ENCODE measurements around the gene UBXN10.

Gene UBXN10, protein sequence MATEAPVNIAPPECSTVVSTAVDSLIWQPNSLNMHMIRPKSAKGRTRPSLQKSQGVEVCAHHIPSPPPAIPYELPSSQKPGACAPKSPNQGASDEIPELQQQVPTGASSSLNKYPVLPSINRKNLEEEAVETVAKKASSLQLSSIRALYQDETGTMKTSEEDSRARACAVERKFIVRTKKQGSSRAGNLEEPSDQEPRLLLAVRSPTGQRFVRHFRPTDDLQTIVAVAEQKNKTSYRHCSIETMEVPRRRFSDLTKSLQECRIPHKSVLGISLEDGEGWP

DNA sequence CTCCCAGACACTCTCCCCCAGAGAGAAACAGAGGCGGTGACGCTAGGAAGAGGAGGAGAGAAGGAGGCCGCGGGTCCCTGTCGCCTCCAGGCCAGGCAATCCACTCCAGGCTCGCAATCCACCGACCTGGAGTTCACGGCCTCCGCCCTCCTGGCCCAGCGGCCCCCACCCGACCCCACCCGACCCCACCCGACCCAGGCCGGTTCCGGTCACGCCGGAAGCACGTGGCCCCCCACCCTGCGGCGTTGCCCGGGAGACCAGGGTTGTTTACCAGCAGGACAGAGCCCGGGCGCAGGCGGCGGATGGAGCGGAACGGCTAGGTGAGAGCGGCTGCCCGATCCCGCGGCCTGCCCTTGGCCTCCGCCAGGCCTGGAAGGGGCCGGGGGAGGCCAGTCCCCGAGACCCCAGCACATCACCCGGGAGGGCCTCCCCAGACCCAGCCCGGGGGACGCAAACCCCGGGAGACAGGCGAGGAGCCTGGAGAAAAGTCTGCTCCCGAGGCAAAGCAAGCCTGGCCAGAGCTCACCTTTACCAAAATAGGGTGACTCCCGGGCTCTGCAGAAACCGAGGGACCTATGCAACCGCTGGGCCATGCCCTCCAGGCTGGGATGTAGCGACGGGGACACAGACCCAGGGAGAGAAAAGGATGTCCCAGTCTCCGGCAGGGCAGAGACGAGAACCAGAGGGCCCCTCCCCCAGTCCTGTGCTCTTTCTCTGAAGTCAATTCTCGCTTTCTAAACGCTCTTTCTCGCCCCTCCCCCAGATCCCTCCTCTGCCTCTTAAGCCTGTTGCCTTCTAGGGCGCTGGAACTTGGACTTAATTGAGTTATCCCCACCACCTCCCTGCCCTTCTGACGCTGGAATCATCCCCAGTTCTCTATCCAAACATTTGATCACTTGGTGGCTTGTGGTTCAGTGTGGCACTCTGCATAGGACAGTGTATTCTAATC is at the start of gene UBXN10, which contains the start of gene PLA2G2C:
UBXN10 (plus strand) TSS at position 263 of the 949 bp plus-strand sequence. CDS start 4,466 bp downstream, outside the sequence.
PLA2G2C (minus strand) TSS at position 685 of the 949 bp plus-strand sequence. CDS start 9,155 bp downstream, outside the sequence.
- no peak within 1 kb of the TSS for H3K4me3 ChIP-seq (ENCODE audit: low read depth, low read length)
- no peak for TF ChIP-seq CTCF (IDR thresholded peaks at IDR 0.05; ENCODE audit: insufficient read depth, low read depth, low read length, missing control alignments)
- DNase-seq (ENCODE audit: low read depth): peak; percentile 49

DNA sequence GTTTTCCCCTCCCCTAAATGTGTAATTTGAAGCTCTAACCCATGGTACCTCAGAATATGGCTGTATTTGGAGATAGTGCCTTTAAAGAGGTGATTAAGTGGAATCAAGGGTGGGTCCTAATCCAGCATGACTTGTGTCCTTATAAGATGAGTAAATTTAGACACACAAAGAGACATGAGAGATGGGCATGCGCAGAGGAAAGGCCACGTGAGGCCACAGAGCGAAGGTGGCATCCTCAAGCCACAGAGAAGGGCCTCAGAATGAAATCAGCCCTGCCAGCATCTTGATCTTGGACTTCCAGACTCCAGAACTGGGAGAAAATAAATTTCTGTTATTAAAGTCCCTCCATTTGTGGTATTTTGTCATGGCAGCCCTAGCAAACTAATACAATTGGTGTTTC is 49.6 kb upstream of the UBXN10 start:
- H3K4me3 ChIP-seq (ENCODE audit: low read depth, low read length): no peak overlapping the region
- no peak for TF ChIP-seq CTCF (IDR thresholded peaks at IDR 0.05; ENCODE audit: insufficient read depth, low read depth, low read length, missing control alignments)
- DNase-seq (ENCODE audit: low read depth): no peak

- TF ChIP-seq CTCF (IDR thresholded peaks at IDR 0.05; ENCODE audit: insufficient read depth, low read depth, low read length, missing control alignments): no peak
- DNase-seq (ENCODE audit: low read depth): no peak
- H3K4me3 ChIP-seq (ENCODE audit: low read depth, low read length): no peak overlapping the region
Observed at GRCh38 chr1:20137055-20137454, 48.8 kb upstream of the UBXN10 start.

DNA sequence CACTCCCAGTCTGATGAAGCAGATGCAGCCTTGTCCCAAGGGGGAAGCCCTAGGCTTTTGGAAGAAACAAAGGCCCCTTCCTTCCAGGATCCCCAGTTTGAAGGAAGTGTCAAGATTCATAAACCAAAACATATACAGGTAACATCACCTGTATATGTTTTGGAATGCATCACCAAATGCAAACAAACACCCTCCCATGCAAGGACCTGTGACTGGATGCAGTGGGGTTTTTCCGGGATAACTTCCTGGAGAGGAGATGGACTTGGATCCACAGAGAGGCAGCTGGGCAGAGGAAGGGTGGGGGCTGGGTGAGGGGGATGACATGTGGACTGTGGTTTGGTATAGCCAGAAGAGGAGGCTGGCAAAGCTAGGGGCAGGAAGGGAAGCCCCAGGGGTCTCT is 48.3 kb upstream of the UBXN10 start:
- no peak for DNase-seq (ENCODE audit: low read depth)
- H3K4me3 ChIP-seq (ENCODE audit: low read depth, low read length): no peak overlapping the region
- no peak for TF ChIP-seq CTCF (IDR thresholded peaks at IDR 0.05; ENCODE audit: insufficient read depth, low read depth, low read length, missing control alignments)

- DNase-seq (ENCODE audit: low read depth): no peak
- H3K4me3 ChIP-seq (ENCODE audit: low read depth, low read length): no peak overlapping the region
- no peak for TF ChIP-seq CTCF (IDR thresholded peaks at IDR 0.05; ENCODE audit: insufficient read depth, low read depth, low read length, missing control alignments)
Observed at GRCh38 chr1:20138346-20138745, 47.5 kb upstream of the UBXN10 start.

DNA sequence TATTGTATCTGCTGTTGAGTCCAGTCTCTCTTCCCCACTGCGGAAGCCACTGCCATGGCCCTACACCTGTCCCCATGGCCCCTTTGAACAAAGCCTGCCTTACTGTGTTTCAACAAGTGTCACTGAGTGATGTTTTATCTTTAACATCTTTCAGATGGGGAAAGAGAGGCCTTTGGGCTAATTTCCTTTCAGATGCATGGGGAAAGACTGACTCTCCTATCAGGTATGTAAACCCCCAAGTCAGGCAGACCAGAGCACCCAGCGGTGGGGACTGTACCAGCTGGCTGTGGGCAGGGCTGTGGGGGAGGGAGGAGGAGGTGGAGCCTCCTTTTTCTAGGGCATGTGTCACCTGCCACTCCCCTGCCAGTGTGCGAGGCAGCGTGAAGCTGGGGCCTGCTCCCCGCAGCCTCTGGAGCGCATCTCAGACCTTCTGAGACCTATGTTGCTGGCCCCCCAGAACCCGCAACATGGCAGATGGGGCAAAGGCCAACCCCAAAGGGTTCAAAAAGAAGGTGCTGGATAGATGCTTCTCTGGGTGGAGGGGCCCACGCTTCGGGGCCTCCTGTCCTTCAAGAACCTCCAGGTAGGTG is 46.8 kb upstream of the UBXN10 start, which contains the start of gene PLA2G2F:
PLA2G2F (plus strand) TSS at position 363 of the 590 bp plus-strand sequence; CDS start at position 468, 105 bp downstream.
- H3K4me3 ChIP-seq (ENCODE audit: low read depth, low read length): no peak within 1 kb of the TSS
- no peak for DNase-seq (ENCODE audit: low read depth)
- TF ChIP-seq CTCF (IDR thresholded peaks at IDR 0.05; ENCODE audit: insufficient read depth, low read depth, low read length, missing control alignments): no peak
